T-helper 2 cell (primary cell): ENCODE data around the gene WNT4.

ENCODE experiments used
- DNase-seq, 5 experiments: peaks; one replicate each; pipeline versions ENCODE4 v3.0.0 to v3.0.0-alpha.2; 2012 to 2022

Gene WNT4

GRCh38 chr1:22128392-22128791 is 14.5 kb downstream of the WNT4 start:
- DNase-seq: no peak

- no peak for DNase-seq
These were observed 15.2 kb downstream of the WNT4 start for GRCh38 chr1:22127731-22128130.

GRCh38 chr1:22127248-22127647 is 15.6 kb downstream of the WNT4 start:
- DNase-seq: no peak

- DNase-seq: no peak
These were observed 16.4 kb downstream of the WNT4 start for GRCh38 chr1:22126531-22126930.

GRCh38 chr1:22124592-22125229 is 18.2 kb downstream of the WNT4 start:
- DNase-seq: no peak

GRCh38 chr1:22123901-22124404 is 18.9 kb downstream of the WNT4 start:
- no peak for DNase-seq

GRCh38 chr1:22123071-22123390 is 19.9 kb downstream of the WNT4 start:
- DNase-seq: no peak

GRCh38 chr1:22122273-22123070 is 20.4 kb downstream of the WNT4 start:
- DNase-seq: no peak

GRCh38 chr1:22121421-22121911 is 21.4 kb downstream of the WNT4 start:
- DNase-seq: no peak

GRCh38 chr1:22120469-22120790 is 22.5 kb downstream of the WNT4 start:
- no peak for DNase-seq

- no peak for DNase-seq
These were observed 23.1 kb downstream of the WNT4 start for GRCh38 chr1:22119626-22120468.

GRCh38 chr1:22118291-22118992 is 24.5 kb downstream of the WNT4 start:
- no peak for DNase-seq

- no peak for DNase-seq
These were observed 25.0 kb downstream of the WNT4 start for GRCh38 chr1:22117851-22118250.

- no peak for DNase-seq
These were observed 25.7 kb downstream of the WNT4 start for GRCh38 chr1:22117238-22117637.

GRCh38 chr1:22115286-22115685 is 27.6 kb downstream of the WNT4 start:
- no peak for DNase-seq

GRCh38 chr1:22114083-22115012 is 28.5 kb downstream of the WNT4 start:
- DNase-seq: no peak

- no peak for DNase-seq
These were observed 30.3 kb downstream of the WNT4 start for GRCh38 chr1:22112554-22112953.

GRCh38 chr1:22111620-22112019 is 31.3 kb downstream of the WNT4 start:
- DNase-seq: no peak

GRCh38 chr1:22111115-22111514 is 31.8 kb downstream of the WNT4 start:
- DNase-seq: no peak

- DNase-seq: no peak
These were observed 32.9 kb downstream of the WNT4 start for GRCh38 chr1:22110016-22110415.

- no peak for DNase-seq
These were observed 34.4 kb downstream of the WNT4 start for GRCh38 chr1:22108339-22109105.
